Measurements from ENCODE around the gene ALDOC. TPM values are rescaled to one million over a fixed set of nuclear protein-coding genes. Genes with fewer than 3 reads are reported as not detected.

Gene ALDOC
- total and polyA plus RNA-seq, 10 of the 15 experiments (the other 5 are each of a cell fraction or from before 2014, with no cell fraction given): 16.0 to 268 (median 78.2) TPM

DNA sequence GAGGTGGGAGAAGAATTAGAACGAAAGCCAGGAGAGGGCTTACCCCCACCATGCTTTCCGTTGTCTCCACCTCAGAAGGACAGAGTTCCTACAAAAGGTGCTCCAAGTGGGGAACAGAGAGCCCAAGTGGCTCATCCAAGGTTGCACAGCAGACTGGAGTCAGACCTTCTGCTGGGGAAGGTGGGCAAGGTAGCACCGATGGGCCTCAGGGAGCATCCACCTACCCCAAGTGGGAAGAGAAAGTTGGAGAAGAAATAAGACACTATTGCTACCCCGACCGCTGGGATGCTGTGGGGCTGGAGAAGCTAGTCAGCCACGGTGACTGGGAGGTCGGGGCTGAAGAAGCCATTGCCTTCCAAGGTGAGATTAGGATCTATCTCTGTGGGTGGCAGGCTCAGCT, 45.8 kb downstream of the ALDOC start:
- Histone ChIP-seq H3K4me3 (no peak overlapping the region), H3K9ac (ENCODE audit: control insufficient read depth, insufficient read depth, low read length) (no peak overlapping the region), H3K79me2 (ENCODE audit: control insufficient read depth, insufficient read depth, low read length) (no peaks in the 10 kb centered on the region), H3K36me3 (ENCODE audit: control insufficient read depth in 2 of 2, insufficient read depth in 2 of 2, low read length in 1 of 2) (no peaks in the 10 kb centered on the region; a peak in 1 of 4 replicates), H2AFZ (ENCODE audit: control insufficient read depth, low read depth, low read length) (no peak overlapping the region), H3K27me3 (replicated peaks in 1 of 2; ENCODE audit: control insufficient read depth in 2 of 2, insufficient read depth in 2 of 2, low read length in 1 of 2) (no peaks in the 10 kb centered on the region; a peak in 1 of 4 replicates), H3K4me1 (ENCODE audit: control insufficient read depth, insufficient read depth, low read length) (no peaks in the 10 kb centered on the region), H3K9me3 (replicated peaks; ENCODE audit: control insufficient read depth, insufficient read depth, low read length) (no peaks in the 10 kb centered on the region), H3K27ac (ENCODE audit: control insufficient read depth, insufficient read depth) (no peak overlapping the region), H3K4me2 (ENCODE audit: control insufficient read depth, insufficient read depth) (no peak overlapping the region), H4K20me1 (ENCODE audit: control insufficient read depth, insufficient read depth) (no peaks in the 10 kb centered on the region)
- no peak for ATAC-seq
- no peak for FAIRE-seq
- WGBS (ENCODE audit: insufficient coverage, insufficient replicate concordance, low lambda C conversion rate, missing lambda C conversion rate): 38% methylated on average over 7 of the region's 7 CpGs
- CTCF ChIA-PET: interaction anchor here (1.4 to 1.7 kb wide), 2 partner anchors 10 to 12 kb away, joined by 4 to 10 read pairs; no protein-coding TSS in a partner anchor
- intact Hi-C loops (cut with micrococcal nuclease; ENCODE audit: unreplicated experiment): no loop called here
- POLR2A ChIA-PET: interaction anchor here (1.0 kb wide), 1 partner anchor 27 kb away, joined by 3 read pairs; no protein-coding TSS in a partner anchor
- RAD21 ChIA-PET (ENCODE audit: unreplicated experiment): no interaction called here
- in situ Hi-C loops (cut with MboI): no loop called here
- BruUV-seq (replicated peaks): no TSS peak
- no peak for DNase-seq (ENCODE audit: low read depth, low spot score)
- TF ChIP-seq PAX5 (IDR thresholded peaks at IDR 0.05; ENCODE audit: borderline replicate concordance, low read depth, low read length) (no peak), SMC3 (IDR thresholded peaks at IDR 0.05; ENCODE audit: borderline replicate concordance, low read length) (no peak), SIN3A (IDR thresholded peaks at IDR 0.05; ENCODE audit: low read depth, low read length) (no peak)
- TF ChIP-seq, protein P1, sequence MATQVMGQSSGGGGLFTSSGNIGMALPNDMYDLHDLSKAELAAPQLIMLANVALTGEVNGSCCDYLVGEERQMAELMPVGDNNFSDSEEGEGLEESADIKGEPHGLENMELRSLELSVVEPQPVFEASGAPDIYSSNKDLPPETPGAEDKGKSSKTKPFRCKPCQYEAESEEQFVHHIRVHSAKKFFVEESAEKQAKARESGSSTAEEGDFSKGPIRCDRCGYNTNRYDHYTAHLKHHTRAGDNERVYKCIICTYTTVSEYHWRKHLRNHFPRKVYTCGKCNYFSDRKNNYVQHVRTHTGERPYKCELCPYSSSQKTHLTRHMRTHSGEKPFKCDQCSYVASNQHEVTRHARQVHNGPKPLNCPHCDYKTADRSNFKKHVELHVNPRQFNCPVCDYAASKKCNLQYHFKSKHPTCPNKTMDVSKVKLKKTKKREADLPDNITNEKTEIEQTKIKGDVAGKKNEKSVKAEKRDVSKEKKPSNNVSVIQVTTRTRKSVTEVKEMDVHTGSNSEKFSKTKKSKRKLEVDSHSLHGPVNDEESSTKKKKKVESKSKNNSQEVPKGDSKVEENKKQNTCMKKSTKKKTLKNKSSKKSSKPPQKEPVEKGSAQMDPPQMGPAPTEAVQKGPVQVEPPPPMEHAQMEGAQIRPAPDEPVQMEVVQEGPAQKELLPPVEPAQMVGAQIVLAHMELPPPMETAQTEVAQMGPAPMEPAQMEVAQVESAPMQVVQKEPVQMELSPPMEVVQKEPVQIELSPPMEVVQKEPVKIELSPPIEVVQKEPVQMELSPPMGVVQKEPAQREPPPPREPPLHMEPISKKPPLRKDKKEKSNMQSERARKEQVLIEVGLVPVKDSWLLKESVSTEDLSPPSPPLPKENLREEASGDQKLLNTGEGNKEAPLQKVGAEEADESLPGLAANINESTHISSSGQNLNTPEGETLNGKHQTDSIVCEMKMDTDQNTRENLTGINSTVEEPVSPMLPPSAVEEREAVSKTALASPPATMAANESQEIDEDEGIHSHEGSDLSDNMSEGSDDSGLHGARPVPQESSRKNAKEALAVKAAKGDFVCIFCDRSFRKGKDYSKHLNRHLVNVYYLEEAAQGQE (IDR thresholded peaks at IDR 0.05; ENCODE audit: low read depth, low read length): no peak
- SMC1A ChIA-PET (ENCODE audit: uncharacterized antibody, unreplicated experiment): interaction anchor here (1.1 kb wide), 1 partner anchor 28 kb away, joined by 6 read pairs; no protein-coding TSS in a partner anchor
